Measurements from ENCODE around the gene GPR173.

- TF ChIP-seq, protein P1, sequence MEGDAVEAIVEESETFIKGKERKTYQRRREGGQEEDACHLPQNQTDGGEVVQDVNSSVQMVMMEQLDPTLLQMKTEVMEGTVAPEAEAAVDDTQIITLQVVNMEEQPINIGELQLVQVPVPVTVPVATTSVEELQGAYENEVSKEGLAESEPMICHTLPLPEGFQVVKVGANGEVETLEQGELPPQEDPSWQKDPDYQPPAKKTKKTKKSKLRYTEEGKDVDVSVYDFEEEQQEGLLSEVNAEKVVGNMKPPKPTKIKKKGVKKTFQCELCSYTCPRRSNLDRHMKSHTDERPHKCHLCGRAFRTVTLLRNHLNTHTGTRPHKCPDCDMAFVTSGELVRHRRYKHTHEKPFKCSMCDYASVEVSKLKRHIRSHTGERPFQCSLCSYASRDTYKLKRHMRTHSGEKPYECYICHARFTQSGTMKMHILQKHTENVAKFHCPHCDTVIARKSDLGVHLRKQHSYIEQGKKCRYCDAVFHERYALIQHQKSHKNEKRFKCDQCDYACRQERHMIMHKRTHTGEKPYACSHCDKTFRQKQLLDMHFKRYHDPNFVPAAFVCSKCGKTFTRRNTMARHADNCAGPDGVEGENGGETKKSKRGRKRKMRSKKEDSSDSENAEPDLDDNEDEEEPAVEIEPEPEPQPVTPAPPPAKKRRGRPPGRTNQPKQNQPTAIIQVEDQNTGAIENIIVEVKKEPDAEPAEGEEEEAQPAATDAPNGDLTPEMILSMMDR (IDR thresholded peaks at IDR 0.05), result no peak
- no peak for TF ChIP-seq POLR2A (IDR thresholded peaks at IDR 0.05)
Observed at GRCh38 chrX:53075011-53075410, 26.4 kb downstream of the GPR173 start.
